ENCODE measurements around the gene DCC. TPM values are rescaled to one million over a fixed set of nuclear protein-coding genes. Genes with fewer than 3 reads are reported as not detected.

The DCC gene
- total and polyA plus RNA-seq, 9 of the 15 experiments (the other 6 are each of a cell fraction or from before 2014, with no cell fraction given) = not detected

GRCh38 chr18:52312346-52312745 lies 27.7 kb upstream of the DCC start:
- DNase-seq (ENCODE audit: extremely low read depth in 1 of 4, low spot score in 3 of 4) (no peak), FAIRE-seq (no peak), ATAC-seq (no peak)
- POLR2A ChIA-PET = no interaction called here
- H4K20me1 ChIP-seq (replicated peaks; ENCODE audit: control insufficient read depth, insufficient read depth, low read length) = no peaks in the 10 kb centered on the region
- in situ Hi-C loops (cut with MboI) = no loop called here
- TF ChIP-seq STAT6 (CRISPR knock-in tag; IDR thresholded peaks at IDR 0.05) (no peak), BCOR (IDR thresholded peaks at IDR 0.05) (no peak), CBX5 (IDR thresholded peaks at IDR 0.05; ENCODE audit: borderline replicate concordance, low read depth) (no peak), ARID1B (IDR thresholded peaks at IDR 0.05) (no peak), EGR1 (conservative IDR thresholded peaks at IDR 0.05) (no peak), BRF1 (IDR thresholded peaks at IDR 0.05; ENCODE audit: borderline replicate concordance, extremely low read depth, insufficient read length) (no peak)
- TF ChIP-seq, protein P1, sequence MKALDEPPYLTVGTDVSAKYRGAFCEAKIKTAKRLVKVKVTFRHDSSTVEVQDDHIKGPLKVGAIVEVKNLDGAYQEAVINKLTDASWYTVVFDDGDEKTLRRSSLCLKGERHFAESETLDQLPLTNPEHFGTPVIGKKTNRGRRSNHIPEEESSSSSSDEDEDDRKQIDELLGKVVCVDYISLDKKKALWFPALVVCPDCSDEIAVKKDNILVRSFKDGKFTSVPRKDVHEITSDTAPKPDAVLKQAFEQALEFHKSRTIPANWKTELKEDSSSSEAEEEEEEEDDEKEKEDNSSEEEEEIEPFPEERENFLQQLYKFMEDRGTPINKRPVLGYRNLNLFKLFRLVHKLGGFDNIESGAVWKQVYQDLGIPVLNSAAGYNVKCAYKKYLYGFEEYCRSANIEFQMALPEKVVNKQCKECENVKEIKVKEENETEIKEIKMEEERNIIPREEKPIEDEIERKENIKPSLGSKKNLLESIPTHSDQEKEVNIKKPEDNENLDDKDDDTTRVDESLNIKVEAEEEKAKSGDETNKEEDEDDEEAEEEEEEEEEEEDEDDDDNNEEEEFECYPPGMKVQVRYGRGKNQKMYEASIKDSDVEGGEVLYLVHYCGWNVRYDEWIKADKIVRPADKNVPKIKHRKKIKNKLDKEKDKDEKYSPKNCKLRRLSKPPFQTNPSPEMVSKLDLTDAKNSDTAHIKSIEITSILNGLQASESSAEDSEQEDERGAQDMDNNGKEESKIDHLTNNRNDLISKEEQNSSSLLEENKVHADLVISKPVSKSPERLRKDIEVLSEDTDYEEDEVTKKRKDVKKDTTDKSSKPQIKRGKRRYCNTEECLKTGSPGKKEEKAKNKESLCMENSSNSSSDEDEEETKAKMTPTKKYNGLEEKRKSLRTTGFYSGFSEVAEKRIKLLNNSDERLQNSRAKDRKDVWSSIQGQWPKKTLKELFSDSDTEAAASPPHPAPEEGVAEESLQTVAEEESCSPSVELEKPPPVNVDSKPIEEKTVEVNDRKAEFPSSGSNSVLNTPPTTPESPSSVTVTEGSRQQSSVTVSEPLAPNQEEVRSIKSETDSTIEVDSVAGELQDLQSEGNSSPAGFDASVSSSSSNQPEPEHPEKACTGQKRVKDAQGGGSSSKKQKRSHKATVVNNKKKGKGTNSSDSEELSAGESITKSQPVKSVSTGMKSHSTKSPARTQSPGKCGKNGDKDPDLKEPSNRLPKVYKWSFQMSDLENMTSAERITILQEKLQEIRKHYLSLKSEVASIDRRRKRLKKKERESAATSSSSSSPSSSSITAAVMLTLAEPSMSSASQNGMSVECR (CRISPR knock-in tag; IDR thresholded peaks at IDR 0.05) = no peak
- TF ChIP-seq, protein P2, sequence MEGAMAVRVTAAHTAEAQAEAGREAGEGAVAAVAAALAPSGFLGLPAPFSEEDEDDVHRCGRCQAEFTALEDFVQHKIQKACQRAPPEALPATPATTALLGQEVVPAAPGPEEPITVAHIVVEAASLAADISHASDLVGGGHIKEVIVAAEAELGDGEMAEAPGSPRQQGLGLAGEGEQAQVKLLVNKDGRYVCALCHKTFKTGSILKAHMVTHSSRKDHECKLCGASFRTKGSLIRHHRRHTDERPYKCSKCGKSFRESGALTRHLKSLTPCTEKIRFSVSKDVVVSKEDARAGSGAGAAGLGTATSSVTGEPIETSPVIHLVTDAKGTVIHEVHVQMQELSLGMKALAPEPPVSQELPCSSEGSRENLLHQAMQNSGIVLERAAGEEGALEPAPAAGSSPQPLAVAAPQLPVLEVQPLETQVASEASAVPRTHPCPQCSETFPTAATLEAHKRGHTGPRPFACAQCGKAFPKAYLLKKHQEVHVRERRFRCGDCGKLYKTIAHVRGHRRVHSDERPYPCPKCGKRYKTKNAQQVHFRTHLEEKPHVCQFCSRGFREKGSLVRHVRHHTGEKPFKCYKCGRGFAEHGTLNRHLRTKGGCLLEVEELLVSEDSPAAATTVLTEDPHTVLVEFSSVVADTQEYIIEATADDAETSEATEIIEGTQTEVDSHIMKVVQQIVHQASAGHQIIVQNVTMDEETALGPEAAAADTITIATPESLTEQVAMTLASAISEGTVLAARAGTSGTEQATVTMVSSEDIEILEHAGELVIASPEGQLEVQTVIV (CRISPR knock-in tag; IDR thresholded peaks at IDR 0.05; ENCODE audit: borderline replicate concordance) = no peak
- H3K36me3 ChIP-seq (ENCODE audit: control insufficient read depth, insufficient read depth, low read length) = no peaks in the 10 kb centered on the region
- H3K9ac ChIP-seq (ENCODE audit: insufficient read depth in 1 of 2, low read depth in 2 of 2, low read length in 2 of 2) = no peak overlapping the region
- no peak overlapping the region for H3K4me3 ChIP-seq
- BruUV-seq (replicated peaks) = no TSS peak
- no peaks in the 10 kb centered on the region for H3K9me1 ChIP-seq (ENCODE audit: control insufficient read depth, insufficient read depth, low read length)
- no peak overlapping the region for H2AFZ ChIP-seq (ENCODE audit: low read depth, low read length)
- CTCF ChIA-PET (ENCODE audit: low intra/inter-chr PET ratio) = no interaction called here
- no peaks in the 10 kb centered on the region for H3K9me3 ChIP-seq (replicated peaks; ENCODE audit: control insufficient read depth, insufficient read depth, low read depth, low read length)
- H3K4me1 ChIP-seq (replicated peaks in 1 of 2; ENCODE audit: control insufficient read depth in 2 of 2, insufficient read depth in 2 of 2, low read length in 2 of 2) = no peaks in the 10 kb centered on the region
- no peaks in the 10 kb centered on the region for H3K79me2 ChIP-seq (ENCODE audit: control insufficient read depth, insufficient read depth, low read length)
- H3K27me3 ChIP-seq (ENCODE audit: control insufficient read depth in 2 of 2, insufficient read depth in 2 of 2, low read length in 2 of 2) = no peaks in the 10 kb centered on the region
- intact Hi-C loops (cut with micrococcal nuclease) = no loop called here
- H3K27ac ChIP-seq (ENCODE audit: extremely low read depth, low read depth, low read length) = no peak overlapping the region
- H3K4me2 ChIP-seq (ENCODE audit: insufficient read depth, low read length) = no peak overlapping the region

Measured in K562 (cell line).